ENCODE data around the gene IFTAP. TPM values are rescaled to one million over a fixed set of nuclear protein-coding genes. Genes with fewer than 3 reads are reported as not detected.

IFTAP gene
- total and polyA plus RNA-seq, 4 experiments from 2014 or later, result 0.94 to 6.6 (median 2.9) TPM

GRCh38 chr11:36578458-36578857 is 15.8 kb upstream of the IFTAP start:
- Mint-ChIP-seq H3K27me3 (peaks cover 7 to 9% of the 10 kb centered on the region in 2 donors), H3K9me3 (peaks cover 0 to 11% (median 4%) of the 10 kb centered on the region in 8 donors), H3K4me1 (no peaks in the 10 kb centered on the region), H3K27ac (no peak overlapping the region), H3K36me3 (peaks cover 0 to 10% of the 10 kb centered on the region in 2 donors), H3K4me3 (no peak overlapping the region)
- Histone ChIP-seq H3K36me3 (ENCODE audit: insufficient read depth, low read length) (no peaks in the 10 kb centered on the region), H3K27ac (ENCODE audit: low read depth, low read length) (no peak overlapping the region), H3K4me3 (ENCODE audit: low read length in 2 of 2) (no peak overlapping the region), H3K9me3 (ENCODE audit: control insufficient read depth in 1 of 2, low read length in 2 of 2) (no peaks in the 10 kb centered on the region), H3K4me1 (ENCODE audit: insufficient read depth, low read length) (no peaks in the 10 kb centered on the region), H3K27me3 (ENCODE audit: insufficient read depth, low read length) (no peaks in the 10 kb centered on the region)
- DNase-seq, result no peak
- intact Hi-C loops (cut with micrococcal nuclease), result no loop called here
- ChIA-PET CTCF (ENCODE audit: partially characterized antibody) (no interaction called here), POLR2A (ENCODE audit: partially characterized antibody) (no interaction called here)

GRCh38 chr11:36581536-36581935 is 12.8 kb upstream of the IFTAP start:
- H3K27me3 ChIP-seq (ENCODE audit: insufficient read depth, low read length), result no peaks in the 10 kb centered on the region
- peaks cover 0 to 11% (median 4%) of the 10 kb centered on the region in 8 donors for H3K9me3 Mint-ChIP-seq
- H3K27ac ChIP-seq (ENCODE audit: low read depth, low read length), result no peak overlapping the region
- H3K36me3 Mint-ChIP-seq, result peaks cover 0 to 3% of the 10 kb centered on the region in 2 donors
- no peak overlapping the region for H3K4me3 ChIP-seq (ENCODE audit: low read length in 2 of 2)
- intact Hi-C loops (cut with micrococcal nuclease), result no loop called here
- ChIA-PET POLR2A (ENCODE audit: partially characterized antibody) (no interaction called here), CTCF (ENCODE audit: partially characterized antibody) (no interaction called here)
- no peaks in the 10 kb centered on the region for H3K9me3 ChIP-seq (ENCODE audit: control insufficient read depth in 1 of 2, low read length in 2 of 2)
- no peak overlapping the region for H3K4me3 Mint-ChIP-seq
- H3K4me1 Mint-ChIP-seq, result no peaks in the 10 kb centered on the region
- no peak overlapping the region for H3K27ac Mint-ChIP-seq
- H3K36me3 ChIP-seq (ENCODE audit: insufficient read depth, low read length), result no peaks in the 10 kb centered on the region
- H3K4me1 ChIP-seq (ENCODE audit: insufficient read depth, low read length), result no peaks in the 10 kb centered on the region
- H3K27me3 Mint-ChIP-seq, result peaks cover 2 to 7% of the 10 kb centered on the region in 2 donors
- no peak for DNase-seq

GRCh38 chr11:36583667-36584066 is 10.6 kb upstream of the IFTAP start:
- H3K9me3 ChIP-seq (ENCODE audit: control insufficient read depth in 1 of 2, low read length in 2 of 2), result no peaks in the 10 kb centered on the region
- H3K4me1 ChIP-seq (ENCODE audit: insufficient read depth, low read length), result no peaks in the 10 kb centered on the region
- H3K4me3 ChIP-seq (ENCODE audit: low read length in 2 of 2), result no peak overlapping the region
- no peak overlapping the region for H3K27ac ChIP-seq (ENCODE audit: low read depth, low read length)
- ChIA-PET CTCF (ENCODE audit: partially characterized antibody) (no interaction called here), POLR2A (ENCODE audit: partially characterized antibody) (no interaction called here)
- peaks cover 0 to 11% (median 4%) of the 10 kb centered on the region in 8 donors for H3K9me3 Mint-ChIP-seq
- no peak overlapping the region for H3K27ac Mint-ChIP-seq
- no peak for DNase-seq
- H3K27me3 Mint-ChIP-seq, result peaks cover 0 to 7% of the 10 kb centered on the region in 2 donors
- intact Hi-C loops (cut with micrococcal nuclease), result no loop called here
- no peaks in the 10 kb centered on the region for H3K36me3 ChIP-seq (ENCODE audit: insufficient read depth, low read length)
- no peaks in the 10 kb centered on the region for H3K4me1 Mint-ChIP-seq
- no peaks in the 10 kb centered on the region for H3K27me3 ChIP-seq (ENCODE audit: insufficient read depth, low read length)
- no peak overlapping the region for H3K4me3 Mint-ChIP-seq
- H3K36me3 Mint-ChIP-seq, result peaks cover 0 to 3% of the 10 kb centered on the region in 2 donors

- no peak for DNase-seq
- Histone ChIP-seq H3K4me1 (ENCODE audit: insufficient read depth, low read length) (no peaks in the 10 kb centered on the region), H3K36me3 (ENCODE audit: insufficient read depth, low read length) (no peaks in the 10 kb centered on the region), H3K27me3 (ENCODE audit: insufficient read depth, low read length) (no peaks in the 10 kb centered on the region), H3K9me3 (ENCODE audit: control insufficient read depth in 1 of 2, low read length in 2 of 2) (no peaks in the 10 kb centered on the region), H3K27ac (ENCODE audit: low read depth, low read length) (no peak overlapping the region), H3K4me3 (ENCODE audit: low read length in 2 of 2) (no peak overlapping the region)
- Mint-ChIP-seq H3K9me3 (peaks cover 0 to 8% (median 4%) of the 10 kb centered on the region in 8 donors), H3K27me3 (peaks cover 3 to 9% of the 10 kb centered on the region in 2 donors), H3K27ac (no peak overlapping the region), H3K4me1 (no peaks in the 10 kb centered on the region), H3K4me3 (no peak overlapping the region), H3K36me3 (no peaks in the 10 kb centered on the region)
- intact Hi-C loops (cut with micrococcal nuclease), result no loop called here
- CTCF ChIA-PET (ENCODE audit: partially characterized antibody), result interaction anchor here (0.9 to 1.5 kb wide), 2 partner anchors 13 to 161 kb away, joined by 3 to 5 read pairs; no protein-coding TSS in a partner anchor
- POLR2A ChIA-PET (ENCODE audit: partially characterized antibody), result no interaction called here
Observed at GRCh38 chr11:36586543-36586942, 7.8 kb upstream of the IFTAP start.

- Mint-ChIP-seq H3K27ac (no peak overlapping the region), H3K9me3 (peaks cover 0 to 2% (median 0%) of the 10 kb centered on the region in 8 donors), H3K4me3 (no peak overlapping the region), H3K27me3 (peaks cover 9 to 17% of the 10 kb centered on the region in 2 donors), H3K4me1 (no peaks in the 10 kb centered on the region), H3K36me3 (no peaks in the 10 kb centered on the region)
- no peak for DNase-seq
- Histone ChIP-seq H3K27ac (ENCODE audit: low read depth, low read length) (no peak overlapping the region), H3K4me3 (ENCODE audit: low read length in 2 of 2) (no peak overlapping the region), H3K36me3 (ENCODE audit: insufficient read depth, low read length) (no peaks in the 10 kb centered on the region), H3K27me3 (ENCODE audit: insufficient read depth, low read length) (no peaks in the 10 kb centered on the region), H3K9me3 (ENCODE audit: control insufficient read depth in 1 of 2, low read length in 2 of 2) (no peaks in the 10 kb centered on the region), H3K4me1 (ENCODE audit: insufficient read depth, low read length) (no peaks in the 10 kb centered on the region)
- intact Hi-C loops (cut with micrococcal nuclease), result no loop called here
- POLR2A ChIA-PET (ENCODE audit: partially characterized antibody), result interaction anchor here (0.6 kb wide), 1 partner anchor 936 kb away, joined by 3 read pairs; no protein-coding TSS in a partner anchor
- CTCF ChIA-PET (ENCODE audit: partially characterized antibody), result interaction anchor here (1.5 kb wide), 1 partner anchor 14 kb away, joined by 3 read pairs; no protein-coding TSS in a partner anchor
Observed at GRCh38 chr11:36588099-36588498, 6.2 kb upstream of the IFTAP start.

GRCh38 chr11:36590513-36590912 is 3.8 kb upstream of the IFTAP start:
- H3K4me3 Mint-ChIP-seq, result no peak overlapping the region
- no peaks in the 10 kb centered on the region for H3K9me3 ChIP-seq (ENCODE audit: control insufficient read depth in 1 of 2, low read length in 2 of 2)
- peaks cover 17 to 26% of the 10 kb centered on the region in 2 donors for H3K27me3 Mint-ChIP-seq
- H3K27me3 ChIP-seq (ENCODE audit: insufficient read depth, low read length), result no peaks in the 10 kb centered on the region
- no peaks in the 10 kb centered on the region for H3K36me3 ChIP-seq (ENCODE audit: insufficient read depth, low read length)
- H3K9me3 Mint-ChIP-seq, result no peaks in the 10 kb centered on the region
- H3K27ac ChIP-seq (ENCODE audit: low read depth, low read length), result no peak overlapping the region
- POLR2A ChIA-PET (ENCODE audit: partially characterized antibody), result no interaction called here
- CTCF ChIA-PET (ENCODE audit: partially characterized antibody), result no interaction called here
- H3K27ac Mint-ChIP-seq, result no peak overlapping the region
- no peaks in the 10 kb centered on the region for H3K36me3 Mint-ChIP-seq
- peaks cover 3 to 9% (median 7%) of the 10 kb centered on the region in 4 donors for H3K4me1 Mint-ChIP-seq
- H3K4me3 ChIP-seq (ENCODE audit: low read length in 2 of 2), result no peak overlapping the region
- H3K4me1 ChIP-seq (ENCODE audit: insufficient read depth, low read length), result no peaks in the 10 kb centered on the region
- intact Hi-C loops (cut with micrococcal nuclease), result no loop called here
- DNase-seq, result no peak

GRCh38 chr11:36591433-36591832 is 2.9 kb upstream of the IFTAP start:
- Mint-ChIP-seq H3K4me1 (peaks cover 3 to 9% (median 7%) of the 10 kb centered on the region in 4 donors), H3K9me3 (no peaks in the 10 kb centered on the region), H3K27me3 (peaks cover 22 to 26% of the 10 kb centered on the region in 2 donors), H3K4me3 (no peak overlapping the region), H3K27ac (no peak overlapping the region), H3K36me3 (no peaks in the 10 kb centered on the region)
- Histone ChIP-seq H3K4me3 (ENCODE audit: low read length in 2 of 2) (no peak overlapping the region), H3K36me3 (ENCODE audit: insufficient read depth, low read length) (no peaks in the 10 kb centered on the region), H3K27ac (ENCODE audit: low read depth, low read length) (no peak overlapping the region), H3K27me3 (ENCODE audit: insufficient read depth, low read length) (no peaks in the 10 kb centered on the region), H3K9me3 (ENCODE audit: control insufficient read depth in 1 of 2, low read length in 2 of 2) (no peaks in the 10 kb centered on the region), H3K4me1 (ENCODE audit: insufficient read depth, low read length) (no peaks in the 10 kb centered on the region)
- CTCF ChIA-PET (ENCODE audit: partially characterized antibody), result no interaction called here
- intact Hi-C loops (cut with micrococcal nuclease), result no loop called here
- POLR2A ChIA-PET (ENCODE audit: partially characterized antibody), result no interaction called here
- DNase-seq, result no peak

- Histone ChIP-seq H3K9me3 (ENCODE audit: control insufficient read depth in 1 of 2, low read length in 2 of 2) (no peaks in the 10 kb centered on the region), H3K4me3 (ENCODE audit: low read length in 2 of 2) (no peak overlapping the region), H3K36me3 (ENCODE audit: insufficient read depth, low read length) (no peaks in the 10 kb centered on the region), H3K27me3 (ENCODE audit: insufficient read depth, low read length) (no peaks in the 10 kb centered on the region), H3K27ac (ENCODE audit: low read depth, low read length) (no peak overlapping the region), H3K4me1 (ENCODE audit: insufficient read depth, low read length) (no peaks in the 10 kb centered on the region)
- Mint-ChIP-seq H3K27ac (no peak overlapping the region), H3K4me1 (peaks cover 3 to 9% (median 7%) of the 10 kb centered on the region in 4 donors), H3K27me3 (peaks cover 22 to 28% of the 10 kb centered on the region in 2 donors), H3K4me3 (no peak overlapping the region), H3K36me3 (no peaks in the 10 kb centered on the region), H3K9me3 (no peaks in the 10 kb centered on the region)
- ChIA-PET CTCF (ENCODE audit: partially characterized antibody) (no interaction called here), POLR2A (ENCODE audit: partially characterized antibody) (no interaction called here)
- no peak for DNase-seq
- intact Hi-C loops (cut with micrococcal nuclease), result no loop called here
Observed at GRCh38 chr11:36596880-36597279, 2.6 kb downstream of the IFTAP start.
